Endodermal cell (in vitro differentiated cells): ENCODE measurements around the gene TXLNG. TPM values are rescaled to one million over a fixed set of nuclear protein-coding genes. Genes with fewer than 3 reads are reported as not detected.

Experiments used
- DNase-seq: peaks from one replicate; pipeline ENCODE4 v3.0.0-alpha.2; 2017
- H3K27ac ChIP-seq: 2 replicates; pipeline ENCODE4 v1.5.1; 2013; ENCODE audit warnings: mild to moderate bottlenecking, low read depth, low read length, moderate library complexity
- H3K27me3 ChIP-seq: 2 replicates; pipeline ENCODE4 v1.6.1; 2013; ENCODE audit warnings: mild to moderate bottlenecking, low read length, moderate library complexity; ENCODE audit not compliant: insufficient read depth, control insufficient read depth, poor library complexity, severe bottlenecking
- H3K36me3 ChIP-seq: 2 replicates; pipeline ENCODE4 v1.7.0; 2013; ENCODE audit warnings: mild to moderate bottlenecking, low read length, moderate library complexity; ENCODE audit not compliant: control insufficient read depth, insufficient read depth
- H3K4me1 ChIP-seq: one replicate; pipeline ENCODE4 v1.7.0; 2013; ENCODE audit warnings: low read length; ENCODE audit not compliant: control insufficient read depth, insufficient read depth
- H3K4me3 ChIP-seq: 2 replicates; pipeline ENCODE4 v1.5.1; 2013; ENCODE audit warnings: mild to moderate bottlenecking, low read length, moderate library complexity
- H3K9ac ChIP-seq: 2 replicates; pipeline ENCODE4 v1.6.1; 2013; ENCODE audit warnings: mild to moderate bottlenecking, low read length, moderate library complexity; ENCODE audit not compliant: poor library complexity, severe bottlenecking; ENCODE audit errors: extremely low read depth
- H3K9me3 ChIP-seq: 2 replicates; pipeline ENCODE4 v1.6.1; 2013; ENCODE audit warnings: mild to moderate bottlenecking, low read length, moderate library complexity; ENCODE audit not compliant: control insufficient read depth
- H3K27ac Mint-ChIP-seq: 2 replicates; pipeline ENCODE4 v1.8.0; 2020; ENCODE audit warnings: mixed read lengths
- H3K27me3 Mint-ChIP-seq: 2 replicates; pipeline ENCODE4 v1.8.0; 2021; ENCODE audit warnings: mild to moderate bottlenecking, mixed read lengths; ENCODE audit not compliant: insufficient read depth
- H3K36me3 Mint-ChIP-seq: 2 replicates; pipeline ENCODE4 v1.8.0; 2020; ENCODE audit warnings: low read depth, mixed read lengths
- H3K4me1 Mint-ChIP-seq: 2 replicates; pipeline ENCODE4 v1.8.0; 2020; ENCODE audit warnings: mixed read lengths
- H3K4me3 Mint-ChIP-seq: 2 replicates; pipeline ENCODE4 v1.8.0; 2020; ENCODE audit warnings: mild to moderate bottlenecking, moderate library complexity, mixed read lengths
- H3K9me3 Mint-ChIP-seq: 2 replicates; pipeline ENCODE4 v1.8.0; 2020; ENCODE audit warnings: mild to moderate bottlenecking, mixed read lengths
- WGBS, 2 experiments: methylation state at CpG; one replicate each; pipeline versions ENCODE4 v1.1.5 to v1.1.7; 2013; ENCODE audit warnings: missing lambda C conversion rate in 2 of 2, mixed read lengths in 1 of 2; ENCODE audit not compliant: insufficient coverage in 1 of 2, insufficient read length in 1 of 2; 5-methylcytosine and 5-hydroxymethylcytosine counted together
- total RNA-seq, 2 donors: library from RNA; stranded (reverse); fragmentation: NEBNext Ultra II Directional in 1 of 2; extraction: Animal tissue kit (Norgen Biotek cat#: 25700) in 1 of 2; gene quantifications; 2 replicates in 1 of 2; 3 replicates in 1 of 2; pipeline ENCODE4 v1.2.1, GENCODE V29; 2021
- TF ChIP-seq, protein P1 (sequence below): fragments of 200-600 bp; sonication (generic); conservative IDR thresholded peaks from 2 replicates; pipeline ENCODE4 v1.5.0; 2021; ENCODE audit warnings: antibody characterized with exemption, mild to moderate bottlenecking

The TXLNG gene
- total RNA-seq, 2 donors from 2014 or later: 13.8 to 31.0 TPM

DNA sequence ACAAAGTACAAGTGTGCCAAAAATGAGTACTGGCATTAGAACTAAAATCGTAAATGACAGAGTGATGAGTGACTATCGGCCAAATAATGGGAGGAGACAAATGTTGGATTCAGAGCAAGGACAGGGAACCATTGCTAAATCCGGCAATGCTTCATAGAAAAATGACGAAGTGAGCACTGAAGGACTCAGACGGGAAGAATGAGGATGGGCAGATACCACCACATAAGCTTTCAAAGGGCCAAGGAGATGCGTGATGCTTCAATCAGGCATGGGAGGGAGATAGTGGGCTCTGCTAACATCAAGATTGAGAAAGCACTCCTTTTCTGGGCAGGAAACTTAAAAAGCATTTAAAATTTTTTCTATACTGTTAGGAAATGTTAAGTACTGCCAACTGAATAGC lies 62.3 kb downstream of the TXLNG start:
- Histone ChIP-seq H3K9ac (no peak overlapping the region), H3K4me1 (no peaks in the 10 kb centered on the region), H3K9me3 (no peaks in the 10 kb centered on the region), H3K27ac (no peak overlapping the region), H3K27me3 (no peaks in the 10 kb centered on the region), H3K4me3 (no peak overlapping the region), H3K36me3 (peaks cover 79% of the 10 kb centered on the region)
- Mint-ChIP-seq H3K27me3 (no peaks in the 10 kb centered on the region), H3K36me3 (peaks cover 81% of the 10 kb centered on the region), H3K4me1 (no peaks in the 10 kb centered on the region), H3K27ac (no peak overlapping the region), H3K4me3 (no peak overlapping the region), H3K9me3 (no peaks in the 10 kb centered on the region)
- no peak for DNase-seq
- TF ChIP-seq, protein P1, sequence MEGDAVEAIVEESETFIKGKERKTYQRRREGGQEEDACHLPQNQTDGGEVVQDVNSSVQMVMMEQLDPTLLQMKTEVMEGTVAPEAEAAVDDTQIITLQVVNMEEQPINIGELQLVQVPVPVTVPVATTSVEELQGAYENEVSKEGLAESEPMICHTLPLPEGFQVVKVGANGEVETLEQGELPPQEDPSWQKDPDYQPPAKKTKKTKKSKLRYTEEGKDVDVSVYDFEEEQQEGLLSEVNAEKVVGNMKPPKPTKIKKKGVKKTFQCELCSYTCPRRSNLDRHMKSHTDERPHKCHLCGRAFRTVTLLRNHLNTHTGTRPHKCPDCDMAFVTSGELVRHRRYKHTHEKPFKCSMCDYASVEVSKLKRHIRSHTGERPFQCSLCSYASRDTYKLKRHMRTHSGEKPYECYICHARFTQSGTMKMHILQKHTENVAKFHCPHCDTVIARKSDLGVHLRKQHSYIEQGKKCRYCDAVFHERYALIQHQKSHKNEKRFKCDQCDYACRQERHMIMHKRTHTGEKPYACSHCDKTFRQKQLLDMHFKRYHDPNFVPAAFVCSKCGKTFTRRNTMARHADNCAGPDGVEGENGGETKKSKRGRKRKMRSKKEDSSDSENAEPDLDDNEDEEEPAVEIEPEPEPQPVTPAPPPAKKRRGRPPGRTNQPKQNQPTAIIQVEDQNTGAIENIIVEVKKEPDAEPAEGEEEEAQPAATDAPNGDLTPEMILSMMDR: no peak
- 91 to 98% methylated on average over 4 to 6 of the region's 6 CpGs for WGBS, 2 experiments

DNA sequence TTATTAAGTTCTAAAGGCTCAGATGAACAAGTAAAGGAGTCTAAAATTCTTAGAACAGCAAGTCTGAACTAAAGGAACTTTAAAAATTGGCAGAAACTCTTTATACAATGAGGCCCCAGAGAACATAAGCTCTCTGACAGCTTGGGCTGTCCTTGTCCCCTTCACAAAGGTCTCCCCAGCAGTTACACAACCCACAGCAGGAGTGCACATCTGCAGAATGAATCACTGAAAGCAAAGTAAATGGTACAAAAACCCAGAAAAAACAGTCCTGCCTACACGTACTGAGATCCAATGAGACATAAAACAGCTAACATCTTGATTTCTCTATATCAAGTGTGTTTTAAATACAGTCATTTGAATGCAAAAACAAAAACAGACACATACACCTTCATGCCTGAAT lies 65.2 kb downstream of the TXLNG start:
- WGBS, 2 experiments: 89% methylated on average over 1 of the region's 1 CpG; no CpG with 5 or more reads in 1 of the 2 experiments
- Histone ChIP-seq H3K27ac (no peak overlapping the region), H3K27me3 (no peaks in the 10 kb centered on the region), H3K4me3 (no peak overlapping the region), H3K9ac (no peak overlapping the region), H3K4me1 (no peaks in the 10 kb centered on the region), H3K36me3 (peaks cover 75% of the 10 kb centered on the region), H3K9me3 (no peaks in the 10 kb centered on the region)
- no peaks in the 10 kb centered on the region for H3K4me1 Mint-ChIP-seq
- H3K36me3 Mint-ChIP-seq: peaks cover 81% of the 10 kb centered on the region
- no peaks in the 10 kb centered on the region for H3K9me3 Mint-ChIP-seq
- no peak overlapping the region for H3K4me3 Mint-ChIP-seq
- no peak overlapping the region for H3K27ac Mint-ChIP-seq
- DNase-seq: no peak
- TF ChIP-seq, protein P1: no peak
- H3K27me3 Mint-ChIP-seq: no peaks in the 10 kb centered on the region

DNA sequence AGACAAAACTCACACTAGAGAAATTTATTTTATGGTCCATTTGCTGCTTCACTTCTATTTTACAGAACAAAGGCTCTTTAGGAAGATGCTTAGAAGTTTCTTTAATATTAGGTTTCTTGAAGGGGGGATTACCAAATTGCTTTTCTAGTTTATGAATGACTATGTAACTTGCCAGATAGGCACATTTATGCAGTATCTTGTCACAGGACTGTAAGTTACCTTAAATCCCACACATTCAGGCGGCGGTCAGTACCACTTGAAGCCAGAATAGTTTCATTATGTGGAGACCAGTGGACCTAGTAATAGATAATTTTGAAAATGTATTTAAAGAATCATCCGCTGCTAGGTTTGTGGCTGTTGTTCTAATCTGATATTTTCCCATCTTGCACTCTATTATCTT lies 65.6 kb downstream of the TXLNG start:
- Histone ChIP-seq H3K9me3 (no peaks in the 10 kb centered on the region), H3K4me1 (no peaks in the 10 kb centered on the region), H3K27ac (no peak overlapping the region), H3K4me3 (no peak overlapping the region), H3K27me3 (no peaks in the 10 kb centered on the region), H3K36me3 (peaks cover 75% of the 10 kb centered on the region), H3K9ac (no peak overlapping the region)
- no peak overlapping the region for H3K27ac Mint-ChIP-seq
- TF ChIP-seq, protein P1: no peak
- H3K36me3 Mint-ChIP-seq: peaks cover 81% of the 10 kb centered on the region
- 100% methylated on average over 2 of the region's 3 CpGs; no CpG with 5 or more reads in 1 of the 2 experiments for WGBS, 2 experiments
- H3K4me1 Mint-ChIP-seq: no peaks in the 10 kb centered on the region
- H3K9me3 Mint-ChIP-seq: peaks cover under 1% of the 10 kb centered on the region
- no peaks in the 10 kb centered on the region for H3K27me3 Mint-ChIP-seq
- no peak overlapping the region for H3K4me3 Mint-ChIP-seq
- no peak for DNase-seq
